ENCODE measurements around the gene NUDT22. TPM values are rescaled to one million over a fixed set of nuclear protein-coding genes. Genes with fewer than 3 reads are reported as not detected.

The NUDT22 gene
- total and polyA plus RNA-seq, 2 of the 8 experiments (the other 6 are each of a cell fraction or from before 2014, with no cell fraction given), result 43.4 to 69.0 TPM

- TF ChIP-seq ATF2 (IDR thresholded peaks at IDR 0.05; ENCODE audit: low read length) (no peak), MAFK (IDR thresholded peaks at IDR 0.05; ENCODE audit: low read depth, low read length) (no peak), BACH1 (IDR thresholded peaks at IDR 0.05; ENCODE audit: low read length) (peak; percentile 55; the same call in 1 of the 2 replicates), CEBPB (IDR thresholded peaks at IDR 0.05; ENCODE audit: low read depth, low read length) (no peak), RFX5 (IDR thresholded peaks at IDR 0.05; ENCODE audit: borderline replicate concordance, low read depth, low read length) (no peak), TAF1 (IDR thresholded peaks at IDR 0.05; ENCODE audit: low read depth, low read length) (peak; percentile 57; the same call in 1 of the 2 replicates), CHD1 (IDR thresholded peaks at IDR 0.05; ENCODE audit: low read depth, low read length) (no peak), EGR1 (IDR thresholded peaks at IDR 0.05; ENCODE audit: borderline replicate concordance, low read depth, low read length) (no peak; the same call in 1 of the 2 replicates), SRF (IDR thresholded peaks at IDR 0.05; ENCODE audit: low read depth, low read length) (no peak), POLR2AphosphoS5 (IDR thresholded peaks at IDR 0.05; ENCODE audit: low read depth, low read length) (no peak), GABPA (IDR thresholded peaks at IDR 0.05; ENCODE audit: borderline replicate concordance, insufficient read depth, low read length) (peak; percentile 81; the same call in 1 of the 2 replicates), SP2 (IDR thresholded peaks at IDR 0.05; ENCODE audit: low read length) (no peak), CBX5 (IDR thresholded peaks at IDR 0.05; ENCODE audit: low read depth, low read length) (no peak), KDM4A (IDR thresholded peaks at IDR 0.05; ENCODE audit: low read depth, low read length, severe bottlenecking) (peak; percentile 60), TAF7 (optimal IDR thresholded peaks at IDR 0.05; ENCODE audit: borderline replicate concordance, low read depth, low read length) (peak; percentile 49), POLR2A (IDR thresholded peaks at IDR 0.05; ENCODE audit: control extremely low read depth in 1 of 2, low read depth in 2 of 2, low read length in 2 of 2) (peak in 1 of 2 experiments; percentile 44; a peak in 2 of 3 replicates), SP1 (IDR thresholded peaks at IDR 0.05; ENCODE audit: low read depth, low read length) (0 out of 2 replicates have a peak, but pooled peaks have one; percentile 24), SIN3A (conservative IDR thresholded peaks at IDR 0.05 in 1 of 2, IDR thresholded peaks at IDR 0.05 in 1 of 2; ENCODE audit: low read depth in 1 of 2, low read length in 2 of 2) (peak in 1 of 2 experiments; percentile 34; a peak in 2 of 4 replicates)
- TF ChIP-seq, protein P1, sequence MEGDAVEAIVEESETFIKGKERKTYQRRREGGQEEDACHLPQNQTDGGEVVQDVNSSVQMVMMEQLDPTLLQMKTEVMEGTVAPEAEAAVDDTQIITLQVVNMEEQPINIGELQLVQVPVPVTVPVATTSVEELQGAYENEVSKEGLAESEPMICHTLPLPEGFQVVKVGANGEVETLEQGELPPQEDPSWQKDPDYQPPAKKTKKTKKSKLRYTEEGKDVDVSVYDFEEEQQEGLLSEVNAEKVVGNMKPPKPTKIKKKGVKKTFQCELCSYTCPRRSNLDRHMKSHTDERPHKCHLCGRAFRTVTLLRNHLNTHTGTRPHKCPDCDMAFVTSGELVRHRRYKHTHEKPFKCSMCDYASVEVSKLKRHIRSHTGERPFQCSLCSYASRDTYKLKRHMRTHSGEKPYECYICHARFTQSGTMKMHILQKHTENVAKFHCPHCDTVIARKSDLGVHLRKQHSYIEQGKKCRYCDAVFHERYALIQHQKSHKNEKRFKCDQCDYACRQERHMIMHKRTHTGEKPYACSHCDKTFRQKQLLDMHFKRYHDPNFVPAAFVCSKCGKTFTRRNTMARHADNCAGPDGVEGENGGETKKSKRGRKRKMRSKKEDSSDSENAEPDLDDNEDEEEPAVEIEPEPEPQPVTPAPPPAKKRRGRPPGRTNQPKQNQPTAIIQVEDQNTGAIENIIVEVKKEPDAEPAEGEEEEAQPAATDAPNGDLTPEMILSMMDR (IDR thresholded peaks at IDR 0.05; ENCODE audit: control extremely low read depth in 1 of 3, insufficient read depth in 1 of 3, low read depth in 1 of 3, low read length in 3 of 3), result peak in 1 of 3 experiments; percentile 48; a peak in 1 of 4 replicates
These were observed at the start of gene NUDT22, which contains the start of gene TRPT1 (continued) for GRCh38 chr11:64225608-64226506.

Data from H1 (cell line).